ENCODE results near the gene ATP6V0A4. TPM values are rescaled to one million over a fixed set of nuclear protein-coding genes. Genes with fewer than 3 reads are reported as not detected.
"Not testable (repeated sequence)": the region's sequence is repeated elsewhere in the genome, so short reads cannot be mapped to it uniquely, and the experiment has no call there.

Gene ATP6V0A4
- total RNA-seq, 3 donors from 2014 or later (not counting 1 experiment from before 2014, with no cell fraction given) = not detected

GRCh38 chr7:138738551-138739335 lies 59.3 kb downstream of the ATP6V0A4 start:
- peaks cover 5 to 7% of the 10 kb centered on the region in 2 donors for H3K4me1 Mint-ChIP-seq
- no peak overlapping the region for H3K27ac ChIP-seq (ENCODE audit: low read length)
- no peak overlapping the region for H3K27ac Mint-ChIP-seq
- no peaks in the 10 kb centered on the region for H3K27me3 ChIP-seq (ENCODE audit: control insufficient read depth, insufficient read depth, low read length)
- DNase-seq = peak; percentile 71 to 91
- no peaks in the 10 kb centered on the region for H3K4me1 ChIP-seq (ENCODE audit: control insufficient read depth, insufficient read depth, low read length)
- WGBS (ENCODE audit: insufficient coverage) = 39% methylated on average over 11 of the region's 14 CpGs
- peak; percentile 90 for TF ChIP-seq CTCF (IDR thresholded peaks at IDR 0.05)
- H3K36me3 ChIP-seq (ENCODE audit: control insufficient read depth, insufficient read depth, low read length) = no peaks in the 10 kb centered on the region
- H3K4me3 Mint-ChIP-seq = no peak overlapping the region
- ATAC-seq = peak; percentile 75 to 95 (median 90)
- H3K9me3 ChIP-seq (ENCODE audit: control insufficient read depth, insufficient read depth, low read length) = no peaks in the 10 kb centered on the region
- intact Hi-C loops (cut with micrococcal nuclease) = loop anchor here (1.0 to 5.0 kb wide), 3 partner anchors 289 to 1131 kb away; no protein-coding TSS in a partner anchor
- peaks cover 0 to 11% of the 10 kb centered on the region in 2 donors for H3K27me3 Mint-ChIP-seq (ENCODE audit: low read depth in 2 of 2)
- H3K4me3 ChIP-seq (ENCODE audit: low read length) = no peak overlapping the region
- no peaks in the 10 kb centered on the region for H3K9me3 Mint-ChIP-seq
- no peaks in the 10 kb centered on the region for H3K36me3 Mint-ChIP-seq

- Mint-ChIP-seq H3K4me1 (peaks cover 5 to 7% of the 10 kb centered on the region in 2 donors), H3K4me3 (no peak overlapping the region), H3K9me3 (no peaks in the 10 kb centered on the region), H3K27me3 (ENCODE audit: low read depth in 2 of 2) (peaks cover 0 to 11% of the 10 kb centered on the region in 2 donors), H3K36me3 (no peaks in the 10 kb centered on the region), H3K27ac (no peak overlapping the region)
- Histone ChIP-seq H3K4me3 (ENCODE audit: low read length) (no peak overlapping the region), H3K27me3 (ENCODE audit: control insufficient read depth, insufficient read depth, low read length) (no peaks in the 10 kb centered on the region), H3K9me3 (ENCODE audit: control insufficient read depth, insufficient read depth, low read length) (no peaks in the 10 kb centered on the region), H3K27ac (ENCODE audit: low read length) (no peak overlapping the region), H3K36me3 (ENCODE audit: control insufficient read depth, insufficient read depth, low read length) (no peaks in the 10 kb centered on the region), H3K4me1 (ENCODE audit: control insufficient read depth, insufficient read depth, low read length) (no peaks in the 10 kb centered on the region)
- 89% methylated on average over 3 of the region's 3 CpGs for WGBS (ENCODE audit: insufficient coverage)
- intact Hi-C loops (cut with micrococcal nuclease) = loop anchor here (1.0 to 5.0 kb wide), 3 partner anchors 289 to 1131 kb away; no protein-coding TSS in a partner anchor
- TF ChIP-seq CTCF (IDR thresholded peaks at IDR 0.05) = no peak
- DNase-seq (no peak), ATAC-seq (no peak)
These were observed 59.9 kb downstream of the ATP6V0A4 start for GRCh38 chr7:138738114-138738513.

GRCh38 chr7:138735399-138735798 lies 62.6 kb downstream of the ATP6V0A4 start:
- WGBS (ENCODE audit: insufficient coverage) = 72% methylated on average over 6 of the region's 6 CpGs
- no peak overlapping the region for H3K4me3 Mint-ChIP-seq
- Histone ChIP-seq H3K27me3 (ENCODE audit: control insufficient read depth, insufficient read depth, low read length) (no peaks in the 10 kb centered on the region), H3K4me1 (ENCODE audit: control insufficient read depth, insufficient read depth, low read length) (no peaks in the 10 kb centered on the region), H3K9me3 (ENCODE audit: control insufficient read depth, insufficient read depth, low read length) (no peaks in the 10 kb centered on the region), H3K4me3 (ENCODE audit: low read length) (no peak overlapping the region), H3K27ac (ENCODE audit: low read length) (no peak overlapping the region), H3K36me3 (ENCODE audit: control insufficient read depth, insufficient read depth, low read length) (no peaks in the 10 kb centered on the region)
- no peak for ATAC-seq
- intact Hi-C loops (cut with micrococcal nuclease) = loop anchor here (5.0 kb wide), 1 partner anchor 1128 kb away; no protein-coding TSS in a partner anchor
- no peak for TF ChIP-seq CTCF (IDR thresholded peaks at IDR 0.05)
- no peaks in the 10 kb centered on the region for H3K9me3 Mint-ChIP-seq
- peaks cover 5 to 7% of the 10 kb centered on the region in 2 donors for H3K4me1 Mint-ChIP-seq
- H3K36me3 Mint-ChIP-seq = no peaks in the 10 kb centered on the region
- no peak for DNase-seq
- H3K27ac Mint-ChIP-seq = no peak overlapping the region
- H3K27me3 Mint-ChIP-seq (ENCODE audit: low read depth in 2 of 2) = peaks cover 0 to 11% of the 10 kb centered on the region in 2 donors

GRCh38 chr7:138731733-138732132 lies 66.3 kb downstream of the ATP6V0A4 start:
- DNase-seq; H3K36me3 Mint-ChIP-seq; H3K36me3 ChIP-seq (ENCODE audit: control insufficient read depth, insufficient read depth, low read length); H3K9me3 Mint-ChIP-seq; H3K27me3 ChIP-seq (ENCODE audit: control insufficient read depth, insufficient read depth, low read length); H3K9me3 ChIP-seq (ENCODE audit: control insufficient read depth, insufficient read depth, low read length); H3K27ac ChIP-seq (ENCODE audit: low read length); H3K4me1 ChIP-seq (ENCODE audit: control insufficient read depth, insufficient read depth, low read length); H3K4me3 ChIP-seq (ENCODE audit: low read length); ATAC-seq; intact Hi-C loops (cut with micrococcal nuclease); H3K27ac Mint-ChIP-seq; H3K27me3 Mint-ChIP-seq (ENCODE audit: low read depth in 2 of 2); H3K4me1 Mint-ChIP-seq; H3K4me3 Mint-ChIP-seq: not testable (repeated sequence)
- 76% methylated on average over 2 of the region's 5 CpGs for WGBS (ENCODE audit: insufficient coverage)
